Activated T-cell treated with anti-CD3 and anti-CD28 coated beads, Interleukin-2, amount 50 U/mL, for 4 hours (primary cell): ENCODE measurements around the gene TAB2. TPM values are rescaled to one million over a fixed set of nuclear protein-coding genes. Genes with fewer than 3 reads are reported as not detected.

Experiments used
- ATAC-seq, 2 donors: fragments of 200-7000 bp; cut with Tn5 transposase; one replicate each; pipeline ENCODE4 v1.10.0; 2021
- DNase-seq: peaks from one replicate; pipeline ENCODE4 v3.0.0-alpha.2; 2020
- H3K27me3 Mint-ChIP-seq: one replicate; pipeline ENCODE4 v1.8.0; 2021; ENCODE audit warnings: low read depth, mixed read lengths
- H3K36me3 Mint-ChIP-seq: one replicate; pipeline ENCODE4 v1.8.0; 2022; ENCODE audit warnings: mixed read lengths; ENCODE audit not compliant: insufficient read depth
- H3K4me1 Mint-ChIP-seq: one replicate; pipeline ENCODE4 v1.8.0; 2021; ENCODE audit warnings: low read depth, mixed read lengths
- H3K4me3 Mint-ChIP-seq: one replicate; pipeline ENCODE4 v1.8.0; 2021; ENCODE audit warnings: mild to moderate bottlenecking, moderate library complexity, mixed read lengths
- H3K9me3 Mint-ChIP-seq: one replicate; pipeline ENCODE4 v1.8.0; 2021; ENCODE audit warnings: mixed read lengths
- total RNA-seq, 3 donors: library from RNA; stranded (reverse); gene quantifications; one replicate each; pipeline ENCODE4 v1.2.1, GENCODE V29; 2021

TAB2 gene
- total RNA-seq = 10 to 100 TPM; 69.7 to 84.9 (median 77.4) TPM

DNA sequence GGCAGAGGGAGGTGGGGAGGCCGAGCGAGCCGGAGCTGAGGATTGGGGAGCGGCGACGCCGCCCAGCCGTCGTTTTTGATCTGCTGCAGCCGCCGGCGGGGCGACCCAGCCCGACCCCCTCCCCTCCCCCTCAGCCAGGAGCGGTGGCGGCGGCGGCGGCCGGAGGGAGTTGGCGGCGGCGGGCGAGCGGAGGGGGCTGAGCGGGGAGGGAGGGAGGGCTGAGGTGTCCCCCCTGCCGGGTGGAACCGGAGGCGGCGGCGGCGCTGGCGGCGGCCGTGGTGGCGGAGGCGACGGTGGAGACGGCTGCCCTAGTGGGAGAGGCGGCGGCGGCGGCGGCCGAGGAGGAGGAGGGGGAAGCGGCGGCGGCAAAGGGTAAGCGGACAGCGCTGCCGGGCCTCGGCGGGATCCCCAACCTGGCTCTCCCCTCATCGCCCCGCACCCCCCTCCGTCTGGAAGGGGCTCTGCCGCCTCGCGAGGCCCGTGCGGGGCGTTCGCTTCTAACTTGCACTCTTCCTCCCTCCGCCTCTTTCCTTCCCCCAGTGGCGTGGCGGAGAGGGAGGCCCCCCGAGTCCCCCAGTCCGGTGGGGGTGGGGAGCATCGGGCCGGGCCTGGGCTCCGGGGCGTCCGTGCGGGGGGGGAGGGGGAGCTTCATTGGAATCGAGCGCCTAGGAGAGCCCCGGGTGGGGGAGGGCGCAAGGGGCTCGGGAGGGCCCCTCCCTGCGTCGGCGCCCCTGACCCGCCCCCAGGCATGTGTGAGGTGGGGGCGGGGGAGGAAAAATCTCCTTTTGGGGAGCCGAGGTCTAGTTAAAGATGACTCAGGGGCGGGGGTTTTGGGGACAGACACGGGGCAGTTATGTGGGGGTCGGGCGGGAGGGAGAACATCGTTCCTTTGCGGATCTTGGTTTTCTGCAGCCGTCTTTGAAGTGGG, at the start of gene TAB2:
TAB2 (plus strand) TSS at position 69 of the 928 bp plus-strand sequence. CDS start 52,286 bp downstream, outside the sequence.
- Mint-ChIP-seq H3K36me3 (peaks cover 5% of the 10 kb centered on the region), H3K4me3 (peak within 1 kb of the TSS; percentile 90), H3K9me3 (no peaks in the 10 kb centered on the region), H3K27me3 (no peaks in the 10 kb centered on the region), H3K4me1 (peaks cover 35% of the 10 kb centered on the region)
- ATAC-seq (peak; percentile 55), DNase-seq (peak; percentile 84)

GRCh38 chr6:149268146-149268545, 49.4 kb upstream of the TAB2 start:
- H3K27me3 Mint-ChIP-seq = no peaks in the 10 kb centered on the region
- no peaks in the 10 kb centered on the region for H3K9me3 Mint-ChIP-seq
- ATAC-seq = no peak
- DNase-seq = no peak
- no peaks in the 10 kb centered on the region for H3K36me3 Mint-ChIP-seq
- H3K4me1 Mint-ChIP-seq = peaks cover 56% of the 10 kb centered on the region
- H3K4me3 Mint-ChIP-seq = no peak overlapping the region

DNA sequence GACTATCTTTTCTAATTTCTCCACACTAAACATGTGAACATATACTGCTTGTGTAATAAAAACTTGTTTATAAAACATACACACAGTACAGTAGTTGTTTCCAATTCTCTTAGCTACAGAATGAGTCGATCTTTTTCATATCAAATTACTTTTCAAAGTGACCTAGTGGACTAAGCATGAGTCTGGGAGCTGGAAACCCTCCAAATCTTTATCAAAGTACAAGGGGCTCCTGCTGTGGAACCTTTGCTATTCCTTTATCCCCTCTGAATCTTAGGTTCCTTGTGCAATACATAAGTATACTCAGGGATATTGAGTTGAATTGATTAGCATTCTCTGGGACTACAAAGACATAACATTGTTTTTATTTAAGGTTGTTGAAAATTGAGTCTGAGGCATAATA, 48.7 kb upstream of the TAB2 start:
- Mint-ChIP-seq H3K36me3 (no peaks in the 10 kb centered on the region), H3K4me3 (no peak overlapping the region), H3K4me1 (peaks cover 60% of the 10 kb centered on the region), H3K9me3 (no peaks in the 10 kb centered on the region), H3K27me3 (no peaks in the 10 kb centered on the region)
- DNase-seq = no peak
- no peak for ATAC-seq

GRCh38 chr6:149270616-149271015, 46.9 kb upstream of the TAB2 start:
- no peaks in the 10 kb centered on the region for H3K27me3 Mint-ChIP-seq
- peaks cover 55% of the 10 kb centered on the region for H3K4me1 Mint-ChIP-seq
- H3K9me3 Mint-ChIP-seq = no peaks in the 10 kb centered on the region
- DNase-seq (no peak), ATAC-seq (no peak)
- no peak overlapping the region for H3K4me3 Mint-ChIP-seq
- no peaks in the 10 kb centered on the region for H3K36me3 Mint-ChIP-seq

DNA sequence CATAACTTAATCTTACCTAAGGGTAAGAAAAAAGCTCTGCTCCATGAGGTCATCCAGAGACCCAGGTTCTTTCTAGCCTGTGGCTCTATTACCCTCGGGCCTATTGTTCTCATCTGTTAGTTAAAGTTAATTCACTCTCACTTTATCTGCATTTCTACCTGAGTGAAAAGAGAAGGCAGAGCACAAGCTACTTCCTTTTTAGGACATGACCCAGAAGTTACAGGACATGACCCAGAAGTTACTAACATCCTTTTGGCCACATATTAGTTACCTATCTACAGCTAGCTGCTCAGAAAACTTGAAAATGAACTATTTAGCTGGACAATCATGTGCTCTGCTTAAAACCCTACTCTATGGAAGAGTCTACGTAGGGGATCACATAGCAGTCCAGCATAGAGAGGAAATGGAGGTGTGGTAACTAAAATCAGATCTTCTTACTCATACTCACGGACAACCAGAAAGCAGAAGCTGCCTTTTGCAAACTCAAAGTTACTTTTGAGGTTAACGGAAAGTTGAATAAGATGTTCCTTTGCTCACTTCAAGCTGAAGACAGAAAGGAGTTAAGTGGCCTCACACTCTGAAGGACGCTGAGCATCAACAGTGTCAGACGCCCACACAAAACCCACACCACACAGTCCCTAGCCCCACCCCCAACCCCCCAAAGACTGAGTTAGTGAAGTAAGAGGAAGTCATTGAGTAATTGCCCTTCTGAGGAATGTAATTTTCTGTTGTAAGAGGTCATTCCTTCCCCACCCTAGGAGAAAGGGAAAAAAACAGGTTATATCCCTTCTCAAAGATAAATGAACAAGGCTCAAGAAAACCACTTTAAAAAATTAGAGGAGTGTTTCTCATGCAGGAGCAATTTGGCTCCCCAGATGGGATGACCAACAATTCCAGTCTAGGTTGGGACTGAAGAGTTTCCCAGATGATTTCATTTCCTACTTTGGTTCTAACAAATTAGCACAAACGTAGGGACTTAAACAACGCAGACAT, 45.9 kb upstream of the TAB2 start:
- H3K4me3 Mint-ChIP-seq = peak overlapping the region; percentile 54
- ATAC-seq (peak; percentile 79 to 90), DNase-seq (peak; percentile 82)
- H3K36me3 Mint-ChIP-seq = no peaks in the 10 kb centered on the region
- H3K4me1 Mint-ChIP-seq = peaks cover 44% of the 10 kb centered on the region
- H3K9me3 Mint-ChIP-seq = no peaks in the 10 kb centered on the region
- no peaks in the 10 kb centered on the region for H3K27me3 Mint-ChIP-seq

GRCh38 chr6:149273318-149273717, 44.2 kb upstream of the TAB2 start:
- no peaks in the 10 kb centered on the region for H3K27me3 Mint-ChIP-seq
- H3K36me3 Mint-ChIP-seq = no peaks in the 10 kb centered on the region
- H3K4me3 Mint-ChIP-seq = no peak overlapping the region
- H3K4me1 Mint-ChIP-seq = peaks cover 46% of the 10 kb centered on the region
- no peaks in the 10 kb centered on the region for H3K9me3 Mint-ChIP-seq
- DNase-seq (no peak), ATAC-seq (no peak)

- H3K4me3 Mint-ChIP-seq = no peak overlapping the region
- no peaks in the 10 kb centered on the region for H3K9me3 Mint-ChIP-seq
- peaks cover 50% of the 10 kb centered on the region for H3K4me1 Mint-ChIP-seq
- ATAC-seq (no peak), DNase-seq (no peak)
- no peaks in the 10 kb centered on the region for H3K27me3 Mint-ChIP-seq
- no peaks in the 10 kb centered on the region for H3K36me3 Mint-ChIP-seq
Measured at GRCh38 chr6:149275621-149276020, 41.9 kb upstream of the TAB2 start.

DNA sequence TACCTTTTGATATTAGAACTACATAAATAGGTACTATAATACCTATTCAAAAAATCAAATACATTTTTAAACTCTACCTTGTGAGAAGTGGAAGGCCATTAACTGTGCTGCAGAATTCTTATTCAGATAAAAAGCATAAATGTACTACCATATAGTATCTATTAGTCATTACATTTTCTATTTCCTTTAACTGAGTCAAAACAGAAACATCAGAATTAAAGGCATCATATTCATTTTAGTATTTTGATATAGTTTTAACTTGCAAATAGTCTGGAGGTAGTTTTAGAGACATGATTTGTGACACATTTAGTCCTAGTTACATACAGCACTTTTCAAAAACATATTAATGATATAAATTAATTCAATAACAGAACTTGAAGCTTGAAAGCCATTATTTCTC, 39.9 kb upstream of the TAB2 start:
- H3K36me3 Mint-ChIP-seq = no peaks in the 10 kb centered on the region
- no peaks in the 10 kb centered on the region for H3K27me3 Mint-ChIP-seq
- DNase-seq = no peak
- peak; percentile 52 to 63 for ATAC-seq
- H3K9me3 Mint-ChIP-seq = no peaks in the 10 kb centered on the region
- H3K4me3 Mint-ChIP-seq = no peak overlapping the region
- H3K4me1 Mint-ChIP-seq = peaks cover 30% of the 10 kb centered on the region

DNA sequence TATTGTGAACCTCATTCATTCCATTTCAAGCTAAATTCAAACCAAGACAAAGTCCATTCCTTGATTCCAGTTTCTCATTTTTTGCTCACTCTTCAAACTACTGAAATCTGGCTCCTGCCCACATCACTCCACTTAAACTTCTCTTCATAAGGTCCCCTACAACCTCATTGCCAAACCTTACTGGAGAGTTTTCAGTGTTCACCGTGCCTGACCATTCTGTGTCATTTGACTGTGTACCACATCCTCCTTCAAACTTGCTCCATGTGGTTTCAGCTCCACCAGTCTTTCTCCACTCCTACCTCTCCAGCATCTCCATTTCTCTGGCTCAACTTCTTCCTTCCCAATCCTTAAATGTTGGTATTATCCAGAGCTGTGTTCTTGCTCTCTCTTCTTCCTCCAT, 38.5 kb upstream of the TAB2 start:
- ATAC-seq = no peak
- peaks cover 16% of the 10 kb centered on the region for H3K4me1 Mint-ChIP-seq

GRCh38 chr6:149284904-149285303, 32.6 kb upstream of the TAB2 start:
- Mint-ChIP-seq H3K4me1 (peaks cover 6% of the 10 kb centered on the region), H3K36me3 (no peaks in the 10 kb centered on the region), H3K27me3 (no peaks in the 10 kb centered on the region), H3K4me3 (no peak overlapping the region), H3K9me3 (no peaks in the 10 kb centered on the region)
- peak; percentile 73 to 82 for ATAC-seq
- DNase-seq = no peak

More for the DNA sequence above, 38.5 kb upstream of the TAB2 start:
- no peaks in the 10 kb centered on the region for H3K9me3 Mint-ChIP-seq
- H3K36me3 Mint-ChIP-seq = no peaks in the 10 kb centered on the region
- H3K4me3 Mint-ChIP-seq = no peak overlapping the region
- no peaks in the 10 kb centered on the region for H3K27me3 Mint-ChIP-seq
- no peak for DNase-seq

- Mint-ChIP-seq H3K4me1 (peaks cover 6% of the 10 kb centered on the region), H3K4me3 (no peak overlapping the region), H3K36me3 (no peaks in the 10 kb centered on the region), H3K27me3 (no peaks in the 10 kb centered on the region), H3K9me3 (no peaks in the 10 kb centered on the region)
- ATAC-seq (no peak), DNase-seq (no peak)
Measured at GRCh38 chr6:149285626-149286025, 31.9 kb upstream of the TAB2 start.

DNA sequence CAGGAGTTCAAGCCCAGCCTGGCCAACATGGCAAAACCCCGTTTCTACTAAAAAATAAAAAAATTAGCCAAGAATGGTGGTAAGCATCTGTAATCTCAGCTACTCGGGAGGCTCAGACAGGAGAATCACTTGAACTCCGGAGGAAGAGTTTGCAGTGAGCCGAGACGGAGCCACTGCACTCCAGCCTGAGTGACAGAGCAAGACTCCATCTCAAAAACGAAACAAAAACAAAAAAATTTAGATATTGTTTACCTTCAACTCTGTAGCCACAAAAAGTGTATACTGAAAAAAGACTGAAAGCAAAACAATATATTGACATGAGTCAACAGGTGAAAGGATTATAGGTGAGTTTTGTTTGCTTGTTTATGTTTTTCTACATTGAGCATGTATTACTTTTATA, 30.6 kb upstream of the TAB2 start:
- Mint-ChIP-seq H3K4me1 (peaks cover 6% of the 10 kb centered on the region), H3K9me3 (no peaks in the 10 kb centered on the region), H3K27me3 (no peaks in the 10 kb centered on the region), H3K36me3 (no peaks in the 10 kb centered on the region), H3K4me3 (no peak overlapping the region)
- no peak for DNase-seq
- ATAC-seq = no peak

- ATAC-seq (no peak), DNase-seq (no peak)
- Mint-ChIP-seq H3K36me3 (no peaks in the 10 kb centered on the region), H3K4me1 (peaks cover 6% of the 10 kb centered on the region), H3K27me3 (no peaks in the 10 kb centered on the region), H3K9me3 (no peaks in the 10 kb centered on the region), H3K4me3 (no peak overlapping the region)
Measured at GRCh38 chr6:149289192-149289781, 28.2 kb upstream of the TAB2 start.

DNA sequence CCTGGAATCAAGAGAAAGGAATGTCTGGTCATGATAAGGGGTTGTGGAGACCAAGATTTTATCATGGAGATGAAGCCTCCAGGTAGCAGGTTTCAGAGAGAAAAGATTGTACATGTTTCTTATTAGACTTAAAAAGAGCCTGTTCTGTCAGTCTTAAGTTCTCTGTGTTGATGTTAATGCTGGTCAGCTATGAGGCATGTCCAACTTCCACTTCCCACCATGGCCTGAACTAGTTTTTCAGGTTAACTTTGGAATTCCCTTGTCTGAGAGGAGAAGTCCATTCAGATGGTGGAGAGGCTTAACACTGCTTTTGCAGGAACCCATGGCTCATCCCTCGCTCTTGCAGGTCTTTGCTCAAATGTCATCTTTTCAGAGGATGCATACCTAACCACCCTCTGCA, 27.5 kb upstream of the TAB2 start:
- Mint-ChIP-seq H3K36me3 (no peaks in the 10 kb centered on the region), H3K27me3 (no peaks in the 10 kb centered on the region)
- ATAC-seq = no peak

More for the DNA sequence above, 27.5 kb upstream of the TAB2 start:
- Mint-ChIP-seq H3K9me3 (no peaks in the 10 kb centered on the region), H3K4me1 (peaks cover 1% of the 10 kb centered on the region), H3K4me3 (no peak overlapping the region)
- no peak for DNase-seq
